ENCODE data around the gene PLCXD1. TPM values are rescaled to one million over a fixed set of nuclear protein-coding genes. Genes with fewer than 3 reads are reported as not detected.

PLCXD1 gene
- total and polyA plus RNA-seq, 4 donors: 13.4 to 41.5 (median 28.2) TPM

- Histone ChIP-seq H3K27me3 (ENCODE audit: control insufficient read depth in 3 of 3, insufficient read depth in 3 of 3, low read length in 2 of 3) (no peaks in the 10 kb centered on the region), H3K27ac (ENCODE audit: low read depth in 1 of 2, low read length in 1 of 2) (no peak overlapping the region), H3K36me3 (ENCODE audit: control insufficient read depth in 4 of 4, insufficient read depth in 4 of 4, low read length in 4 of 4) (peaks cover 27 to 43% (median 35%) of the 10 kb centered on the region in 4 donors), H3K9me3 (ENCODE audit: control insufficient read depth in 4 of 4, insufficient read depth in 3 of 4, low read length in 3 of 4) (peaks cover 0 to 6% (median 0%) of the 10 kb centered on the region in 4 donors), H3K4me3 (no peak overlapping the region), H3K4me1 (ENCODE audit: control insufficient read depth in 5 of 5, insufficient read depth in 5 of 5, low read length in 5 of 5) (no peaks in the 10 kb centered on the region), H3K9ac (ENCODE audit: insufficient read depth in 1 of 2, low read length in 2 of 2) (no peak overlapping the region)
- 97 to 99% methylated on average over 47 of the region's 47 CpGs for WGBS, 2 donors
- no peak for TF ChIP-seq CTCF (IDR thresholded peaks at IDR 0.05; ENCODE audit: control extremely low read depth, extremely low read depth)
- no peak for DNase-seq
- ATAC-seq (ENCODE audit: insufficient read depth, low FRiP score): no peak
Measured at GRCh38 chrX:292900-293897, 12.0 kb downstream of the PLCXD1 start.

- 94 to 97% methylated on average over 21 of the region's 21 CpGs for WGBS, 2 donors
- no peak overlapping the region for H3K27ac ChIP-seq (ENCODE audit: low read depth in 1 of 2, low read length in 1 of 2)
- no peak for TF ChIP-seq CTCF (IDR thresholded peaks at IDR 0.05; ENCODE audit: control extremely low read depth, extremely low read depth)
Measured at GRCh38 chrX:295136-295535, 14.0 kb downstream of the PLCXD1 start.

GRCh38 chrX:298993-299392, 17.8 kb downstream of the PLCXD1 start:
- Histone ChIP-seq H3K27ac (ENCODE audit: low read depth in 1 of 2, low read length in 1 of 2) (no peak overlapping the region), H3K4me3 (no peak overlapping the region), H3K9me3 (ENCODE audit: control insufficient read depth in 4 of 4, insufficient read depth in 3 of 4, low read length in 3 of 4) (peaks cover 0 to 4% (median 0%) of the 10 kb centered on the region in 4 donors), H3K36me3 (ENCODE audit: control insufficient read depth in 4 of 4, insufficient read depth in 4 of 4, low read length in 4 of 4) (peaks cover 19 to 54% (median 34%) of the 10 kb centered on the region in 4 donors), H3K4me1 (ENCODE audit: control insufficient read depth in 5 of 5, insufficient read depth in 5 of 5, low read length in 5 of 5) (no peaks in the 10 kb centered on the region), H3K9ac (ENCODE audit: insufficient read depth in 1 of 2, low read length in 2 of 2) (no peak overlapping the region), H3K27me3 (ENCODE audit: control insufficient read depth in 3 of 3, insufficient read depth in 3 of 3, low read length in 2 of 3) (no peaks in the 10 kb centered on the region)
- TF ChIP-seq CTCF (IDR thresholded peaks at IDR 0.05; ENCODE audit: control extremely low read depth, extremely low read depth): no peak
- WGBS, 2 donors: 97 to 98% methylated on average over 36 of the region's 36 CpGs
- no peak for DNase-seq
- ATAC-seq (ENCODE audit: insufficient read depth, low FRiP score): no peak

More at GRCh38 chrX:295136-295535, 14.0 kb downstream of the PLCXD1 start:
- no peaks in the 10 kb centered on the region for H3K27me3 ChIP-seq (ENCODE audit: control insufficient read depth in 3 of 3, insufficient read depth in 3 of 3, low read length in 2 of 3)
- no peak overlapping the region for H3K4me3 ChIP-seq
- DNase-seq (no peak), ATAC-seq (ENCODE audit: insufficient read depth, low FRiP score) (no peak)
- H3K4me1 ChIP-seq (ENCODE audit: control insufficient read depth in 5 of 5, insufficient read depth in 5 of 5, low read length in 5 of 5): no peaks in the 10 kb centered on the region
- peaks cover 0 to 6% (median 0%) of the 10 kb centered on the region in 4 donors for H3K9me3 ChIP-seq (ENCODE audit: control insufficient read depth in 4 of 4, insufficient read depth in 3 of 4, low read length in 3 of 4)
- H3K9ac ChIP-seq (ENCODE audit: insufficient read depth in 1 of 2, low read length in 2 of 2): no peak overlapping the region
- H3K36me3 ChIP-seq (ENCODE audit: control insufficient read depth in 4 of 4, insufficient read depth in 4 of 4, low read length in 4 of 4): peaks cover 32 to 49% (median 34%) of the 10 kb centered on the region in 4 donors
